ENCODE data around the gene E2F8.

DNA sequence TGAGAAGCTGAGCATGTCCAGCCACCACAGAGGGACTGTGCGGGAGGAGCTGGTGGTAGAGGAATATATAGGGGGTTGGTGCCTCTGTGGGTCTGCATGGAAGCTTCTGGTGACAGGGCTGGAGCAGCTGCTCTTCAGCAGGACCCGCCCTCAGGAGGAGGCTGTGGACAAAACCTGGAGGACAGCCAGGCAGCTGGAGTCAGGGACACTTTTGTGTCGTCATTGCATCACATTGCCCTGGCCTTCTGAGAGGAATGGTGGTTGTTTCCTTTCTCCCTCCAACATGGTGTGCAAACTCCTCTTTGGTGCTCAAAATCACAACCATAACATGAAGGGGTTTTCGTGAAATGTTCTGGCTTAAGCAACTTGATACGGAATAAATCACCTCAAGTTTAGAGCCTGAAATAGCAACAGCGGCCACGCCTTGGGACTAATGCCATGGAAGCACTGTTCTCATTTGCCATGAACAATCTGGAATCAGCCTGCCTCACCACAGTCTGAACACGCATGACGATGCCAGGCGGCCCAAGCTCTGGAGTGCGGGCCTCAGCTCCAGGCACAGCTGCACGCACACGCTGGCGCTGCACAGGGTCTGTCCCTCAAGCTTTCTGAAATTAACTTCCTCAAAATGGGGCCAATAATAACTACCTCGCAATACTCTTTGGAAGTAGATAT, 21.8 kb downstream of the E2F8 start:
- TF ChIP-seq, protein P1, sequence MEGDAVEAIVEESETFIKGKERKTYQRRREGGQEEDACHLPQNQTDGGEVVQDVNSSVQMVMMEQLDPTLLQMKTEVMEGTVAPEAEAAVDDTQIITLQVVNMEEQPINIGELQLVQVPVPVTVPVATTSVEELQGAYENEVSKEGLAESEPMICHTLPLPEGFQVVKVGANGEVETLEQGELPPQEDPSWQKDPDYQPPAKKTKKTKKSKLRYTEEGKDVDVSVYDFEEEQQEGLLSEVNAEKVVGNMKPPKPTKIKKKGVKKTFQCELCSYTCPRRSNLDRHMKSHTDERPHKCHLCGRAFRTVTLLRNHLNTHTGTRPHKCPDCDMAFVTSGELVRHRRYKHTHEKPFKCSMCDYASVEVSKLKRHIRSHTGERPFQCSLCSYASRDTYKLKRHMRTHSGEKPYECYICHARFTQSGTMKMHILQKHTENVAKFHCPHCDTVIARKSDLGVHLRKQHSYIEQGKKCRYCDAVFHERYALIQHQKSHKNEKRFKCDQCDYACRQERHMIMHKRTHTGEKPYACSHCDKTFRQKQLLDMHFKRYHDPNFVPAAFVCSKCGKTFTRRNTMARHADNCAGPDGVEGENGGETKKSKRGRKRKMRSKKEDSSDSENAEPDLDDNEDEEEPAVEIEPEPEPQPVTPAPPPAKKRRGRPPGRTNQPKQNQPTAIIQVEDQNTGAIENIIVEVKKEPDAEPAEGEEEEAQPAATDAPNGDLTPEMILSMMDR (IDR thresholded peaks at IDR 0.05), result no peak
- no peak for TF ChIP-seq POLR2A (IDR thresholded peaks at IDR 0.05)

Data from body of pancreas (tissue), 4 donors.